H9 (cell line): ENCODE data around the gene DELE1. TPM values are rescaled to one million over a fixed set of nuclear protein-coding genes. Genes with fewer than 3 reads are reported as not detected.

Source experiments
- DNase-seq: peaks from one replicate; pipeline ENCODE4 v3.0.0-alpha.2; 2017
- H2AFZ ChIP-seq: one replicate; pipeline ENCODE4 v1.6.1; 2013; ENCODE audit warnings: mild to moderate bottlenecking, low read length, control low read depth, moderate library complexity
- H2AK5ac ChIP-seq: 2 replicates; pipeline ENCODE4 v1.6.1; 2013; ENCODE audit warnings: low read length, control low read depth, mixed read lengths; ENCODE audit not compliant: insufficient read length
- H2BK120ac ChIP-seq: one replicate; pipeline ENCODE4 v1.6.1; 2013; ENCODE audit warnings: low read depth, mild to moderate bottlenecking, low read length, control low read depth, inconsistent platforms; ENCODE audit not compliant: poor library complexity, severe bottlenecking
- H2BK12ac ChIP-seq: 2 replicates; pipeline ENCODE4 v1.6.1; 2013; ENCODE audit warnings: low read length, control low read depth, mixed read lengths, low read depth; ENCODE audit not compliant: insufficient read length
- H2BK15ac ChIP-seq: 2 replicates; pipeline ENCODE4 v1.6.1; 2013; ENCODE audit warnings: low read depth, low read length, control low read depth
- H2BK20ac ChIP-seq: one replicate; pipeline ENCODE4 v1.6.1; 2013; ENCODE audit warnings: low read depth, mild to moderate bottlenecking, low read length, control low read depth, inconsistent platforms; ENCODE audit not compliant: poor library complexity, severe bottlenecking
- H2BK5ac ChIP-seq: 2 replicates; pipeline ENCODE4 v1.6.1; 2013; ENCODE audit warnings: low read length, control low read depth, mixed read lengths; ENCODE audit not compliant: insufficient read length
- H3K14ac ChIP-seq: 2 replicates; pipeline ENCODE4 v1.6.1; 2013; ENCODE audit warnings: low read length, control low read depth; ENCODE audit not compliant: insufficient read depth
- H3K18ac ChIP-seq: 2 replicates; pipeline ENCODE4 v1.6.1; 2013; ENCODE audit warnings: low read depth, mild to moderate bottlenecking, mixed read lengths, low read length, control low read depth; ENCODE audit not compliant: insufficient read length
- H3K23ac ChIP-seq: 2 replicates; pipeline ENCODE4 v1.6.1; 2013; ENCODE audit warnings: low read length, control low read depth, mixed read lengths, low read depth; ENCODE audit not compliant: insufficient read length
- H3K23me2 ChIP-seq: 2 replicates; pipeline ENCODE4 v1.6.1; 2013; ENCODE audit warnings: low read depth, mild to moderate bottlenecking, mixed read lengths, low read length, control low read depth; ENCODE audit not compliant: insufficient read length, poor library complexity, severe bottlenecking
- H3K27ac ChIP-seq: 2 replicates; pipeline ENCODE4 v1.5.1; 2013; ENCODE audit warnings: low read length, control low read depth, mixed read lengths, low read depth; ENCODE audit not compliant: insufficient read length
- H3K27me3 ChIP-seq: 2 replicates; pipeline ENCODE4 v1.6.1; 2013; ENCODE audit warnings: low read length, control low read depth, inconsistent platforms; ENCODE audit not compliant: insufficient read depth
- H3K4ac ChIP-seq: 2 replicates; pipeline ENCODE4 v1.6.1; 2013; ENCODE audit warnings: low read depth, mild to moderate bottlenecking, control low read depth, inconsistent platforms, low read length, moderate library complexity
- H3K4me1 ChIP-seq: 2 replicates; pipeline ENCODE4 v1.6.1; 2013; ENCODE audit warnings: low read length, control low read depth, inconsistent platforms; ENCODE audit not compliant: insufficient read depth
- H3K4me2 ChIP-seq: 2 replicates; pipeline ENCODE4 v1.6.1; 2013; ENCODE audit warnings: low read length, control low read depth, mixed read lengths; ENCODE audit not compliant: insufficient read length, insufficient read depth
- H3K56ac ChIP-seq: 2 replicates; pipeline ENCODE4 v1.6.1; 2013; ENCODE audit warnings: low read depth, mild to moderate bottlenecking, mixed read lengths, low read length, control low read depth; ENCODE audit not compliant: insufficient read length
- H3K79me1 ChIP-seq: 2 replicates; pipeline ENCODE4 v1.6.1; 2013; ENCODE audit warnings: low read depth, mild to moderate bottlenecking, moderate library complexity, low read length, control low read depth, inconsistent platforms; ENCODE audit not compliant: insufficient read depth, poor library complexity, severe bottlenecking
- H3K79me2 ChIP-seq: 2 replicates; pipeline ENCODE4 v1.6.1; 2013; ENCODE audit warnings: low read length, control low read depth, inconsistent platforms; ENCODE audit not compliant: insufficient read depth
- H3K9ac ChIP-seq: 2 replicates; pipeline ENCODE4 v1.6.1; 2013; ENCODE audit warnings: low read length, control low read depth, mixed read lengths; ENCODE audit not compliant: insufficient read length; ENCODE audit errors: extremely low read depth
- H3K9me3 ChIP-seq: one replicate; pipeline ENCODE4 v1.6.1; 2013; ENCODE audit warnings: low read depth, low read length, inconsistent platforms; ENCODE audit not compliant: control insufficient read depth
- H3T11ph ChIP-seq: one replicate; pipeline ENCODE4 v1.6.1; 2013; ENCODE audit warnings: mild to moderate bottlenecking, low read length, control low read depth, inconsistent platforms
- H4K20me1 ChIP-seq: one replicate; pipeline ENCODE4 v1.6.1; 2013; ENCODE audit not compliant: control insufficient read depth, insufficient read length, insufficient read depth
- H4K5ac ChIP-seq: 2 replicates; pipeline ENCODE4 v1.6.1; 2013; ENCODE audit warnings: low read depth, mild to moderate bottlenecking, mixed read lengths, low read length, control low read depth; ENCODE audit not compliant: insufficient read length
- H4K8ac ChIP-seq: replicated peaks from 2 replicates; pipeline ENCODE4 v1.6.1; 2013; ENCODE audit warnings: low read length, control low read depth, mixed read lengths, low read depth; ENCODE audit not compliant: insufficient read length
- H4K91ac ChIP-seq: 2 replicates; pipeline ENCODE4 v1.6.1; 2013; ENCODE audit warnings: low read depth, mild to moderate bottlenecking, moderate library complexity, mixed read lengths, low read length, control low read depth; ENCODE audit not compliant: insufficient read length
- H3K27ac Mint-ChIP-seq, 3 experiments: 2 replicates in 2 of 3; 3 replicates in 1 of 3; pipeline ENCODE4 v1.8.0; 2020 to 2021; ENCODE audit warnings: mixed read lengths in 3 of 3, mild to moderate bottlenecking in 1 of 3, moderate library complexity in 1 of 3
- H3K27me3 Mint-ChIP-seq: 2 replicates; pipeline ENCODE4 v1.8.0; 2021; ENCODE audit warnings: low read depth, mild to moderate bottlenecking, moderate library complexity, mixed read lengths
- H3K36me3 Mint-ChIP-seq, 3 experiments: 2 replicates in 2 of 3; 3 replicates in 1 of 3; pipeline ENCODE4 v1.8.0; 2020 to 2021; ENCODE audit warnings: low read depth in 3 of 3, mixed read lengths in 3 of 3; ENCODE audit not compliant: insufficient read depth in 1 of 3
- H3K4me1 Mint-ChIP-seq, 2 experiments: 2 replicates each; pipeline ENCODE4 v1.8.0; 2020; ENCODE audit warnings: mixed read lengths in 2 of 2
- H3K4me3 Mint-ChIP-seq, 2 experiments: 2 replicates in 1 of 2; 3 replicates in 1 of 2; pipeline ENCODE4 v1.8.0; 2020 to 2021; ENCODE audit warnings: mild to moderate bottlenecking in 2 of 2, mixed read lengths in 2 of 2, moderate library complexity in 1 of 2
- H3K9me3 Mint-ChIP-seq, 2 experiments: 2 replicates in 1 of 2; 3 replicates in 1 of 2; pipeline ENCODE4 v1.8.0; 2020; ENCODE audit warnings: mild to moderate bottlenecking in 2 of 2, mixed read lengths in 2 of 2, moderate library complexity in 1 of 2
- CTCF ChIP-seq: fragments of 200-600 bp; sonication (generic); conservative IDR thresholded peaks from 3 replicates; pipeline ENCODE4 v1.8.0; 2021; ENCODE audit warnings: antibody characterized with exemption, mild to moderate bottlenecking
- WGBS: extraction: QIAGEN DNeasy Blood & Tissue Kit; methylation state at CpG from one replicate; pipeline ENCODE4 v1.1.7; 2013; ENCODE audit warnings: missing lambda C conversion rate, low lambda C conversion rate, mixed read lengths; ENCODE audit not compliant: insufficient read length; ENCODE audit errors: extremely low coverage; 5-methylcytosine and 5-hydroxymethylcytosine counted together
- total RNA-seq: library from RNA; stranded (reverse); gene quantifications from 2 replicates; pipeline ENCODE4 v1.2.1, GENCODE V29; 2021

Gene DELE1
- total RNA-seq, 1 experiment from 2014 or later = 75.3 TPM

GRCh38 chr5:141919218-141920119, 4.2 kb upstream of the DELE1 start:
- no CpG with 5 or more reads among the region's 8 CpGs for WGBS
- Mint-ChIP-seq H3K4me1 (peaks cover 22 to 30% of the 10 kb centered on the region in 2 experiments), H3K4me3 (no peak overlapping the region), H3K27me3 (peaks cover 28% of the 10 kb centered on the region), H3K36me3 (peaks cover 1 to 7% (median 4%) of the 10 kb centered on the region in 3 experiments; a peak in 4 of 7 replicates), H3K27ac (no peak overlapping the region), H3K9me3 (no peaks in the 10 kb centered on the region; a peak in 1 of 5 replicates)
- H2BK5ac ChIP-seq = no peak overlapping the region
- no peak overlapping the region for H2BK120ac ChIP-seq
- no peak overlapping the region for H2AFZ ChIP-seq
- no peak overlapping the region for H2BK20ac ChIP-seq
- 0 out of 2 replicates have a peak, but pooled peaks cover 2% of the 10 kb centered on the region for H3K4me1 ChIP-seq
- no peak overlapping the region for H2BK12ac ChIP-seq
- no peak for DNase-seq
- H3K18ac ChIP-seq = no peak overlapping the region
- peaks cover 2% of the 10 kb centered on the region; the same call in 1 of the 2 replicates for H3K79me2 ChIP-seq
- H3K79me1 ChIP-seq = peaks cover 1% of the 10 kb centered on the region
- H3K4ac ChIP-seq = no peak overlapping the region
- H3K23ac ChIP-seq = no peak overlapping the region
- no peak overlapping the region for H4K91ac ChIP-seq
- no peak for TF ChIP-seq CTCF
- H2BK15ac ChIP-seq = no peak overlapping the region
- H3K56ac ChIP-seq = no peak overlapping the region
- no peak overlapping the region for H3K27ac ChIP-seq
- H3K9ac ChIP-seq = no peak overlapping the region
- H3K14ac ChIP-seq = no peak overlapping the region
- H3K27me3 ChIP-seq = no peaks in the 10 kb centered on the region
- no peak overlapping the region for H4K8ac ChIP-seq
- H4K5ac ChIP-seq = no peak overlapping the region
- H4K20me1 ChIP-seq = no peaks in the 10 kb centered on the region
- no peak overlapping the region for H2AK5ac ChIP-seq
- peaks cover 8% of the 10 kb centered on the region for H3K23me2 ChIP-seq
- no peak overlapping the region for H3K4me2 ChIP-seq
- H3T11ph ChIP-seq = no peak overlapping the region
- H3K9me3 ChIP-seq = no peaks in the 10 kb centered on the region
